Endothelial cell of umbilical vein (primary cell): ENCODE data around the gene SLC9A3. TPM values are rescaled to one million over a fixed set of nuclear protein-coding genes. Genes with fewer than 3 reads are reported as not detected.

Experiments
- BruUV-seq: library from RNA; stranded (reverse); fragments of 400-500 nt; replicated peaks from 2 replicates; lab custom pipeline; 2021; lab: Mats Ljungman, UMichigan
- CTCF ChIA-PET: fragments of 300-600, 350-600 bp; sonication (Branson Sonifier 250); formaldehyde crosslinking; loops from one replicate; lab custom pipeline; 2021; ENCODE audit warnings: antibody characterized with exemption, inconsistent platforms; lab: Charles Lee
- POLR2A ChIA-PET: fragments of 300-600, 350-600 bp; sonication (Branson Sonifier 250); formaldehyde crosslinking; loops from one replicate; lab custom pipeline; 2021; ENCODE audit warnings: antibody characterized with exemption, inconsistent platforms; lab: Charles Lee
- DNase-seq: peaks from one replicate; pipeline ENCODE4 v3.0.0-alpha.2; 2011; ENCODE audit warnings: low read depth, low spot score
- FAIRE-seq: peaks from 2 replicates; lab custom pipeline; 2011; peaks lifted over from hg19 to GRCh38; lab: Jason Lieb, UNC
- H2AFZ ChIP-seq: 2 replicates; pipeline ENCODE4 v1.6.0; 2012; ENCODE audit warnings: low read depth, low read length, control low read depth, inconsistent platforms
- H3K27ac ChIP-seq: 2 replicates; pipeline ENCODE4 v1.5.1; 2011; ENCODE audit warnings: low read depth, mild to moderate bottlenecking, control low read depth, low read length, moderate library complexity; ENCODE audit not compliant: insufficient read depth
- H3K27me3 ChIP-seq, 2 experiments: 2 replicates each; pipeline versions ENCODE4 v1.6.0 to v1.6.1; 2011; ENCODE audit warnings: low read length in 2 of 2, mixed read lengths in 1 of 2; ENCODE audit not compliant: control insufficient read depth in 2 of 2, insufficient read depth in 2 of 2
- H3K36me3 ChIP-seq, 2 experiments: 2 replicates in 1 of 2; 3 replicates in 1 of 2; pipeline ENCODE4 v1.5.1; 2011; ENCODE audit warnings: low read length in 2 of 2, mild to moderate bottlenecking in 1 of 2, moderate library complexity in 1 of 2; ENCODE audit not compliant: control insufficient read depth in 2 of 2, insufficient read depth in 2 of 2; ENCODE audit errors: extremely low read depth in 1 of 2
- H3K4me1 ChIP-seq: 3 replicates; pipeline ENCODE4 v1.5.1; 2011; ENCODE audit warnings: mild to moderate bottlenecking, low read length; ENCODE audit not compliant: control insufficient read depth, insufficient read depth; ENCODE audit errors: extremely low read depth
- H3K4me2 ChIP-seq: 2 replicates; pipeline ENCODE4 v1.6.1; 2011; ENCODE audit warnings: low read length, control low read depth, mixed read lengths; ENCODE audit not compliant: insufficient read depth
- H3K4me3 ChIP-seq, 3 experiments: fragments of 200-600 bp in 1 of 3; sonication (generic), shearing (Covaris generic) in 1 of 3; replicated peaks in 1 of 3; 2 replicates each; pipeline ENCODE4 v1.5.1; 2011 to 2016; ENCODE audit warnings: control low read depth in 3 of 3, low read length in 3 of 3, mild to moderate bottlenecking in 2 of 3, inconsistent platforms in 1 of 3, low read depth in 1 of 3, moderate library complexity in 1 of 3; ENCODE audit not compliant: insufficient read depth in 1 of 3
- H3K79me2 ChIP-seq: 2 replicates; pipeline ENCODE4 v1.6.0; 2012; ENCODE audit warnings: low read length, inconsistent platforms; ENCODE audit not compliant: control insufficient read depth, insufficient read depth
- H3K9ac ChIP-seq: replicated peaks from 2 replicates; pipeline ENCODE3; 2011; ENCODE audit warnings: low read length, control low read depth; ENCODE audit not compliant: insufficient read depth; ENCODE audit errors: extremely low read depth
- H3K9me1 ChIP-seq: replicated peaks from 3 replicates; pipeline ENCODE4 v1.6.0; 2011; ENCODE audit warnings: mild to moderate bottlenecking, low read length; ENCODE audit not compliant: control insufficient read depth, insufficient read depth; ENCODE audit errors: extremely low read depth
- H3K9me3 ChIP-seq: replicated peaks from 2 replicates; pipeline ENCODE4 v1.5.1; 2012; ENCODE audit warnings: low read length, inconsistent platforms; ENCODE audit not compliant: control insufficient read depth, insufficient read depth
- H4K20me1 ChIP-seq: replicated peaks from 2 replicates; pipeline ENCODE3; 2011; ENCODE audit warnings: mild to moderate bottlenecking, low read length; ENCODE audit not compliant: control insufficient read depth, insufficient read depth; ENCODE audit errors: extremely low read depth
- CTCF ChIP-seq, 2 donors: IDR thresholded peaks; 1 replicate in 1 of 2; 2 replicates in 1 of 2; pipeline ENCODE4 v1.5.1; 2011; ENCODE audit warnings: low read length in 2 of 2, mild to moderate bottlenecking in 2 of 2, moderate library complexity in 2 of 2, control low read depth in 1 of 2, inconsistent platforms in 1 of 2, low read depth in 1 of 2; ENCODE audit not compliant: insufficient read depth in 1 of 2; ENCODE audit errors: extremely low read depth in 1 of 2
- EZH2 ChIP-seq: IDR thresholded peaks from 2 replicates; pipeline ENCODE4 v1.6.1; 2012; ENCODE audit warnings: borderline replicate concordance, low read depth, mild to moderate bottlenecking, moderate library complexity, low read length, inconsistent platforms; ENCODE audit not compliant: severe bottlenecking
- FOS ChIP-seq: IDR thresholded peaks from 2 replicates; pipeline ENCODE4 v1.6.1; 2011; ENCODE audit warnings: mild to moderate bottlenecking, low read length, moderate library complexity, borderline replicate concordance; ENCODE audit not compliant: insufficient read depth
- GATA2 ChIP-seq: IDR thresholded peaks from 2 replicates; pipeline ENCODE4 v1.7.0; 2011; ENCODE audit warnings: low read depth, mild to moderate bottlenecking, moderate library complexity, mixed read lengths, low read length; ENCODE audit not compliant: insufficient read length, insufficient read depth
- JUN ChIP-seq: IDR thresholded peaks from 2 replicates; pipeline ENCODE4 v1.6.1; 2011; ENCODE audit warnings: borderline replicate concordance, low read depth; ENCODE audit not compliant: insufficient read length, insufficient read depth
- MAX ChIP-seq: IDR thresholded peaks from 2 replicates; pipeline ENCODE4 v1.6.1; 2011; ENCODE audit not compliant: insufficient read depth, insufficient read length
- MYC ChIP-seq: IDR thresholded peaks from one replicate; pipeline ENCODE4 v1.6.1; 2011; ENCODE audit warnings: mild to moderate bottlenecking, low read depth, low read length
- POLR2A ChIP-seq: IDR thresholded peaks from 2 replicates; pipeline ENCODE4 v1.6.1; 2012; ENCODE audit warnings: low read depth, mild to moderate bottlenecking, control low read depth, low read length
- POLR2AphosphoS5 ChIP-seq: IDR thresholded peaks from 2 replicates; pipeline ENCODE4 v1.6.1; 2012; ENCODE audit warnings: low read depth, mild to moderate bottlenecking, control low read depth, low read length, moderate library complexity; ENCODE audit not compliant: insufficient read depth
- dilution Hi-C: fragments of 300-500 bp; cut with MboI; formaldehyde crosslinking; loops from one replicate; pipeline ENCODE4 v1.15.0; 2019; ENCODE audit warnings: low sequenced_read_pairs; ENCODE audit not compliant: extremely low pct_ligation_motif_present
- intact Hi-C: fragments of 100-400 bp; cut with micrococcal nuclease; formaldehyde crosslinking; loops from one replicate; pipeline ENCODE4 v1.10.0; 2022
- polyA plus RNA-seq, 4 experiments: library from polyadenylated mRNA; depleted of rRNA in 3 of 4; stranded (reverse) in 3 of 4; unstranded in 1 of 4; fragments of >200 nt; gene quantifications; 2 replicates each; pipeline versions ENCODE4 v1.2.1 to v1.2.3, GENCODE V29; 2011 to 2012; ENCODE audit warnings: missing spikeins in 1 of 4
- total RNA-seq: library from RNA; stranded (reverse); gene quantifications from 2 replicates; pipeline ENCODE4 v1.2.3, GENCODE V29; 2021

The SLC9A3 gene
- total and polyA plus RNA-seq, 2 donors (not counting 3 experiments of a cell fraction or from before 2014, with no cell fraction given), result 0.79 to 0.82 TPM

DNA sequence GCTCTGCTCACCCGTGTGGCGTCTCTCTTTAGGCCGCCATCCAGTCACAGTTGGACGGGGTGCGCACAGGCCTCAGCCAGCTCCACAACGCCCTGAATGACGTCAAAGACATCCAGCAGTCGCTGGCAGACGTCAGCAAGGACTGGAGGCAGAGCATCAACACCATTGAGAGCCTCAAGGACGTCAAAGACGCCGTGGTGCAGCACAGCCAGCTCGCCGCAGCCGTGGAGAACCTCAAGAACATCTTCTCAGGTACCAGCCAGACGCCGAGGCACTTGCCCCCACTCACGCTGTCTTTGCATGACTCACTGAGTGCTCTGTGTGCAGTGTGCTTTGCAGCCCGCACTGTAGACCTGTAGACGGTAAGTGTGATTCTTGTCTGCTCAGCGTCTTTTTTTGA is 76.7 kb downstream of the SLC9A3 start:
- H3K9me1 ChIP-seq, result no peaks in the 10 kb centered on the region
- CTCF ChIA-PET, result interaction anchor here (0.7 to 3.7 kb wide), 23 partner anchors 8 to 1197 kb away, joined by 3 to 38 read pairs (median 4); partner anchors contain the start of genes AHRR and LRRC14B
- BruUV-seq, result no TSS peak
- no peak overlapping the region for H2AFZ ChIP-seq
- dilution Hi-C loops, result no loop called here
- intact Hi-C loops, result no loop called here
- H3K4me2 ChIP-seq, result no peak overlapping the region
- H3K9ac ChIP-seq, result no peak overlapping the region
- H3K4me1 ChIP-seq, result peaks cover 6% of the 10 kb centered on the region
- peaks cover 12% of the 10 kb centered on the region for H3K79me2 ChIP-seq
- H3K4me3 ChIP-seq, result no peak overlapping the region
- no peaks in the 10 kb centered on the region for H3K9me3 ChIP-seq
- DNase-seq (no peak), FAIRE-seq (no peak)
- TF ChIP-seq JUN (no peak), POLR2A (no peak), POLR2AphosphoS5 (no peak), CTCF (IDR thresholded peaks at IDR 0.05; ENCODE audit: extremely low read depth in 1 of 2, insufficient read depth in 1 of 2, low read depth in 1 of 2, low read length in 2 of 2) (no peak), MAX (no peak), EZH2 (no peak), FOS (no peak), GATA2 (no peak), MYC (no peak)
- H3K36me3 ChIP-seq, result peaks cover 5 to 15% of the 10 kb centered on the region in 2 experiments
- no peak overlapping the region for H3K27ac ChIP-seq
- no peaks in the 10 kb centered on the region for H4K20me1 ChIP-seq
- POLR2A ChIA-PET, result no interaction called here
- H3K27me3 ChIP-seq, result no peaks in the 10 kb centered on the region
